K562 (cell line): ENCODE results near the gene PARP9. TPM values are rescaled to one million over a fixed set of nuclear protein-coding genes. Genes with fewer than 3 reads are reported as not detected.

ENCODE experiments used
- ATAC-seq: fragments of 200-7000 bp; cut with Tn5 transposase; 3 replicates; pipeline ENCODE4 v1.9.1; 2020; ENCODE audit warnings: moderate library complexity
- BruUV-seq: library from RNA; stranded (reverse); fragments of 400-500 nt; replicated peaks from 2 replicates; lab custom pipeline; 2021; lab: Mats Ljungman, UMichigan
- CTCF ChIA-PET: fragments of 300-600 bp; formaldehyde crosslinking; extraction: SDS; loops from one replicate; lab custom pipeline; 2021; ENCODE audit warnings: low intra/inter-chr PET ratio; lab: Yijun Ruan, JAX
- POLR2A ChIA-PET: fragments of 300-600, 350-650 bp; sonication (Branson Sonifier 250); formaldehyde crosslinking; extraction: SDS; loops from one replicate; lab custom pipeline; 2021; ENCODE audit warnings: antibody characterized with exemption, inconsistent platforms; lab: Yijun Ruan, JAX
- DNase-seq, 4 experiments: peaks; one replicate each; pipeline versions ENCODE4 v3.0.0 to v3.0.0-alpha.2; 2011 to 2018; ENCODE audit warnings: low spot score in 3 of 4, mixed read lengths in 3 of 4; ENCODE audit errors: extremely low read depth in 1 of 4
- FAIRE-seq: peaks from 2 replicates; lab custom pipeline; 2011; peaks lifted over from hg19 to GRCh38; lab: Jason Lieb, UNC
- H2AFZ ChIP-seq: 2 replicates; pipeline ENCODE4 v1.6.0; 2011; ENCODE audit warnings: low read depth, low read length, control low read depth, inconsistent platforms
- H3K27ac ChIP-seq: fragments of 200-600 bp; 3 replicates; pipeline ENCODE4 v1.8.0; 2011; ENCODE audit warnings: low read depth, mild to moderate bottlenecking, control low read depth, inconsistent platforms, low read length, moderate library complexity, mixed read lengths; ENCODE audit errors: extremely low read depth
- H3K27me3 ChIP-seq, 2 experiments: fragments of 300-600 bp in 1 of 2; 2 replicates in 1 of 2; 3 replicates in 1 of 2; pipeline versions ENCODE4 v1.6.0 to v1.8.0; 2011; ENCODE audit warnings: inconsistent platforms in 2 of 2, low read length in 2 of 2, mild to moderate bottlenecking in 1 of 2, mixed read lengths in 1 of 2, moderate library complexity in 1 of 2; ENCODE audit not compliant: control insufficient read depth in 2 of 2, insufficient read depth in 2 of 2
- H3K36me3 ChIP-seq: fragments of 300-600 bp; 3 replicates; pipeline ENCODE4 v1.8.0; 2011; ENCODE audit warnings: mild to moderate bottlenecking, low read length, inconsistent platforms; ENCODE audit not compliant: control insufficient read depth, insufficient read depth
- H3K4me1 ChIP-seq, 2 experiments: fragments of 200-600 bp in 1 of 2; replicated peaks in 1 of 2; 2 replicates in 1 of 2; 3 replicates in 1 of 2; pipeline versions ENCODE4 v1.5.1 to v1.8.0; 2011; ENCODE audit warnings: inconsistent platforms in 2 of 2, low read length in 2 of 2, mild to moderate bottlenecking in 1 of 2, mixed read lengths in 1 of 2, moderate library complexity in 1 of 2; ENCODE audit not compliant: control insufficient read depth in 2 of 2, insufficient read depth in 2 of 2
- H3K4me2 ChIP-seq: 2 replicates; pipeline ENCODE4 v1.6.1; 2011; ENCODE audit warnings: low read length, control low read depth, inconsistent platforms, mixed read lengths; ENCODE audit not compliant: insufficient read depth
- H3K4me3 ChIP-seq: fragments of 200-600 bp; sonication (generic), shearing (Covaris generic); 2 replicates; pipeline ENCODE4 v1.5.1; 2016; ENCODE audit warnings: control low read depth, inconsistent platforms
- H3K79me2 ChIP-seq: fragments of 200-600 bp; 3 replicates; pipeline ENCODE4 v1.8.0; 2011; ENCODE audit warnings: low read length, inconsistent platforms; ENCODE audit not compliant: control insufficient read depth, insufficient read depth
- H3K9ac ChIP-seq, 2 experiments: 2 replicates each; pipeline versions ENCODE4 v1.6.0 to v1.6.1; 2011; ENCODE audit warnings: low read depth in 2 of 2, low read length in 2 of 2, control low read depth in 1 of 2, inconsistent platforms in 1 of 2, mild to moderate bottlenecking in 1 of 2, mixed read lengths in 1 of 2; ENCODE audit not compliant: insufficient read depth in 1 of 2
- H3K9me1 ChIP-seq: one replicate; pipeline ENCODE4 v1.6.0; 2011; ENCODE audit warnings: inconsistent platforms, mild to moderate bottlenecking, low read length, moderate library complexity; ENCODE audit not compliant: control insufficient read depth, insufficient read depth
- H3K9me3 ChIP-seq: replicated peaks from 2 replicates; pipeline ENCODE4 v1.5.1; 2011; ENCODE audit warnings: low read depth, low read length, inconsistent platforms; ENCODE audit not compliant: control insufficient read depth, insufficient read depth
- H4K20me1 ChIP-seq: replicated peaks from 2 replicates; pipeline ENCODE4 v1.6.1; 2011; ENCODE audit warnings: low read length, inconsistent platforms, mixed read lengths; ENCODE audit not compliant: control insufficient read depth, insufficient read depth
- CUX1 ChIP-seq: fragments of 200-800 bp; sonication (Bioruptor generic); IDR thresholded peaks from 2 replicates; pipeline ENCODE4 v1.6.1; 2016; ENCODE audit warnings: missing genetic modification characterization, missing compliant biosample characterization
- HINFP ChIP-seq: fragments of 450-650 bp; conservative IDR thresholded peaks from 2 replicates; pipeline ENCODE4 v1.6.1; 2016; ENCODE audit warnings: missing genetic modification characterization, low read depth, mild to moderate bottlenecking, control low read depth, missing compliant biosample characterization
- TAF15 ChIP-seq: fragments of 200-400 bp; formaldehyde crosslinking; IDR thresholded peaks from 2 replicates; pipeline ENCODE4 v1.6.1; 2017; ENCODE audit warnings: mild to moderate bottlenecking, low read depth, low read length, moderate library complexity
- ZBTB40 ChIP-seq, 2 experiments: fragments of 450-650 bp in 1 of 2; sonication (generic) in 1 of 2; formaldehyde crosslinking in 1 of 2; IDR thresholded peaks; 2 replicates each; pipeline versions ENCODE4 v1.7.1 to v1.9.0; 2016 to 2022; ENCODE audit warnings: inconsistent platforms in 1 of 2, mild to moderate bottlenecking in 1 of 2, missing genetic modification reagents in 1 of 2
- WGBS: fragments of 100-300 bp; shearing (Covaris generic); methylation state at CpG from one replicate; pipeline ENCODE4 v1.1.6; 2016; ENCODE audit warnings: low coverage, mixed read lengths; ENCODE audit not compliant: insufficient coverage; ENCODE audit errors: missing lambda C conversion rate; 5-methylcytosine and 5-hydroxymethylcytosine counted together
- in situ Hi-C: fragments of 300-500 bp; cut with MboI; formaldehyde crosslinking; loops from 4 replicates; pipeline ENCODE4 v1.15.0; 2018; ENCODE audit warnings: inconsistent platforms, mixed read lengths
- intact Hi-C: fragments of 100-400 bp; cut with micrococcal nuclease; formaldehyde crosslinking; loops from 2 replicates; pipeline ENCODE4 v1.14.2; 2022
- polyA plus RNA-seq, 8 experiments: library from polyadenylated mRNA; depleted of rRNA in 4 of 8; stranded (reverse) in 5 of 8; unstranded in 3 of 8; fragments of >200 nt; fragmentation: Nextera tagmentation in 2 of 8; fragmentation: Illumina TruSeq in 1 of 8; extraction: Ambion mirVana in 2 of 8; extraction: Trizol in 1 of 8; gene quantifications; 2 replicates each; pipeline versions ENCODE4 v1.2.1 to v1.2.3, GENCODE V29; 2011 to 2014; ENCODE audit warnings: inconsistent platforms in 1 of 8, missing spikeins in 1 of 8
- total RNA-seq, 7 experiments: library from RNA; depleted of rRNA in 6 of 7; stranded (reverse); fragments of >200 nt in 6 of 7; fragmentation: Illumina TruSeq in 2 of 7; extraction: Trizol in 2 of 7; gene quantifications; 2 replicates each; pipeline versions ENCODE4 v1.2.1 to v1.2.3, GENCODE V29; 2011 to 2021; ENCODE audit warnings: low replicate concordance in 1 of 7

The PARP9 gene
- total and polyA plus RNA-seq, 9 of the 15 experiments (the other 6 are each of a cell fraction or from before 2014, with no cell fraction given) = 2.1 to 4.8 (median 3.4) TPM

- in situ Hi-C loops = no loop called here
- Histone ChIP-seq H3K9me1 (no peaks in the 10 kb centered on the region), H3K9ac (no peak overlapping the region), H3K4me2 (no peak overlapping the region), H3K9me3 (no peaks in the 10 kb centered on the region), H3K4me3 (no peak overlapping the region), H2AFZ (no peak overlapping the region), H3K36me3 (0 out of 3 replicates have a peak, but pooled peaks cover 2% of the 10 kb centered on the region), H3K79me2 (no peaks in the 10 kb centered on the region), H3K4me1 (no peaks in the 10 kb centered on the region), H4K20me1 (no peaks in the 10 kb centered on the region), H3K27ac (no peak overlapping the region), H3K27me3 (no peaks in the 10 kb centered on the region)
- FAIRE-seq (no peak), DNase-seq (no peak), ATAC-seq (no peak)
- ChIA-PET CTCF (no interaction called here), POLR2A (no interaction called here)
- intact Hi-C loops = no loop called here
- 40% methylated on average over 5 of the region's 6 CpGs for WGBS
- no TSS peak for BruUV-seq
- TF ChIP-seq HINFP (tag) (no peak), TAF15 (no peak), ZBTB40 (IDR thresholded peaks at IDR 0.05) (no peak), ZBTB40 (CRISPR knock-in tag; IDR thresholded peaks at IDR 0.05) (no peak), CUX1 (CRISPR knock-in tag) (no peak)
These were observed 28.0 kb downstream of the PARP9 start for GRCh38 chr3:122535964-122536631.
